ENCODE data around the gene NRG3.
A peak's percentile ranks its signal among the peaks of the same experiment; 100 is the strongest.

NRG3 gene

GRCh38 chr10:81882011-81882410 is 7.0 kb downstream of the NRG3 start:
- no peak overlapping the region for H3K4me3 ChIP-seq (ENCODE audit: low read depth, low read length)
- no peak for DNase-seq (ENCODE audit: low read depth)
- TF ChIP-seq CTCF (conservative IDR thresholded peaks at IDR 0.05; ENCODE audit: low read depth, low read length), result no peak

GRCh38 chr10:81884856-81885255 is 9.9 kb downstream of the NRG3 start:
- TF ChIP-seq CTCF (conservative IDR thresholded peaks at IDR 0.05; ENCODE audit: low read depth, low read length), result no peak
- no peak overlapping the region for H3K4me3 ChIP-seq (ENCODE audit: low read depth, low read length)
- no peak for DNase-seq (ENCODE audit: low read depth)

GRCh38 chr10:81885491-81885890 is 10.5 kb downstream of the NRG3 start:
- no peak overlapping the region for H3K4me3 ChIP-seq (ENCODE audit: low read depth, low read length)
- no peak for DNase-seq (ENCODE audit: low read depth)
- no peak for TF ChIP-seq CTCF (conservative IDR thresholded peaks at IDR 0.05; ENCODE audit: low read depth, low read length)

GRCh38 chr10:81886939-81887338 is 11.9 kb downstream of the NRG3 start:
- no peak for DNase-seq (ENCODE audit: low read depth)
- no peak overlapping the region for H3K4me3 ChIP-seq (ENCODE audit: low read depth, low read length)
- TF ChIP-seq CTCF (conservative IDR thresholded peaks at IDR 0.05; ENCODE audit: low read depth, low read length), result no peak

DNA sequence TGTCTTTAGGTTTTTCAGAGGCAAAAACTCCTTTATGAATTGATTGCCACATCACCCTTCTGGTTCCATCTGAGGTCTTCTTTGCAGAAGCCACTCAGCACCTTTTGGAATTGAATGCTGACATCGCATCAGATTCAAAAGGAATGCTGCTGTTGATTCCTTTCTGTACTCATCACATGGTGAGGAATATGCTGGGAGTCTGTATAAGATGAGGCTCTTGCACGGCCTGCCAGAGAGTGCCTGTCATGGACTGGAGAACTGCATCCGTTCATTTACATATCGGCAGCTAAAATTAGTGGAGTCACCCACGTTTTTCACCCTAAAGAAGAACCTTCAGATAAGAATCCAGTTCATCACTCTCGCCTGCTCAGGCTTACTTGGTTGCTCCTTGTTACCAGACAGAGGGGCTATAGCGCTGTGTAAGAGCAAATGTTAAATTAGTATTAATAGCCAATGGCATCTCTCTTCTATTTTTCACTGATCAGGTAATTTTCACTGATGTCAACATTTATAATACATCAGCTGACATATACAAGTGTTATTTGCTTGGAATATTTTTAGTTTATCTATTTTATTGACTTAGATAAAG is 14.3 kb downstream of the NRG3 start:
- no peak overlapping the region for H3K4me3 ChIP-seq (ENCODE audit: low read depth, low read length)
- no peak for DNase-seq (ENCODE audit: low read depth)
- no peak for TF ChIP-seq CTCF (conservative IDR thresholded peaks at IDR 0.05; ENCODE audit: low read depth, low read length)

DNA sequence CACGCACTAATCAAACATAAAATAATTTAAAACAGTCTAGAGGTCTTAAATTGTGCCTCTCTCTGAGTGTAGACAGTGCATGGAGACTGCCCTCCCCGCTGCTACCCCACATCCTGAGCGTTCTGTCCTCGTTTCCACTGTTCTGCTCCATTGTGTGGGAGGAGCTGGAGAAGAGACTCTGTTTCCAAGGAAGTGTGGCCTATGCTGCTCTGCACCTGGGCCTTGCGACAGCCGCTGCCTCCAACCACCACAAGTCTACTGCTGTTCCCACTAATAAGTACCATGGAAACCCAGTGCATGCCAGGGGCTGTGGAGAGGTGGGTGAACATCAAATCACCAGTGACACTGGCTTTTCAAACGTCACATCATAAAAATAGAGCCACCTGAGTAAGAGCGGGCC is 19.6 kb downstream of the NRG3 start:
- H3K4me3 ChIP-seq (ENCODE audit: low read depth, low read length), result no peak overlapping the region
- no peak for TF ChIP-seq CTCF (conservative IDR thresholded peaks at IDR 0.05; ENCODE audit: low read depth, low read length)
- DNase-seq (ENCODE audit: low read depth), result no peak

GRCh38 chr10:81898518-81898917 is 23.5 kb downstream of the NRG3 start:
- no peak for TF ChIP-seq CTCF (conservative IDR thresholded peaks at IDR 0.05; ENCODE audit: low read depth, low read length)
- H3K4me3 ChIP-seq (ENCODE audit: low read depth, low read length), result no peak overlapping the region
- DNase-seq (ENCODE audit: low read depth), result peak; percentile 28

All from choroid plexus epithelial cell (primary cell).